Left ventricle myocardium inferior (tissue), 1 donor: ENCODE data around the gene FKBP14. TPM values are rescaled to one million over a fixed set of nuclear protein-coding genes. Genes with fewer than 3 reads are reported as not detected.
A peak's percentile ranks its signal among the peaks of the same experiment; 100 is the strongest.

ENCODE experiments used
- DNase-seq: peaks from one replicate; pipeline ENCODE4 v3.0.0-alpha.2; 2020
- H3K27ac ChIP-seq: fragments of 200-600 bp; replicated peaks from 2 replicates; pipeline ENCODE4 v1.8.0; 2021
- H3K27me3 ChIP-seq: fragments of 200-600 bp; 2 replicates; pipeline ENCODE4 v1.8.0; 2021; ENCODE audit warnings: low read depth
- H3K36me3 ChIP-seq: fragments of 200-600 bp; 2 replicates; pipeline ENCODE4 v1.8.0; 2021
- H3K4me1 ChIP-seq: fragments of 200-600 bp; 2 replicates; pipeline ENCODE4 v1.8.0; 2021
- H3K4me3 ChIP-seq: fragments of 200-600 bp; 2 replicates; pipeline ENCODE4 v1.8.0; 2021; ENCODE audit warnings: mild to moderate bottlenecking, moderate library complexity
- H3K9me3 ChIP-seq: fragments of 200-600 bp; replicated peaks from 2 replicates; pipeline ENCODE4 v1.8.0; 2021
- intact Hi-C: fragments of 100-400 bp; cut with micrococcal nuclease; formaldehyde crosslinking; loops from one replicate; pipeline ENCODE4 v1.11.0; 2022
- total RNA-seq: library from RNA; stranded (reverse); fragmentation: NEBNext Ultra II Directional; extraction: Animal tissue kit (Norgen Biotek cat#: 25700); gene quantifications from one replicate; pipeline ENCODE4 v1.2.1, GENCODE V29; 2021
- TF ChIP-seq, protein P1 (sequence below): fragments of 200-600 bp; IDR thresholded peaks from 2 replicates; pipeline ENCODE4 v1.8.0; 2021; ENCODE audit warnings: antibody characterized with exemption, mild to moderate bottlenecking, borderline replicate concordance
- donor health status: DM: no; HTN: yes; CAD: no; lungs with severe emphysema.

Gene FKBP14
- total RNA-seq, 1 donor from 2014 or later, result 12.0 TPM

DNA sequence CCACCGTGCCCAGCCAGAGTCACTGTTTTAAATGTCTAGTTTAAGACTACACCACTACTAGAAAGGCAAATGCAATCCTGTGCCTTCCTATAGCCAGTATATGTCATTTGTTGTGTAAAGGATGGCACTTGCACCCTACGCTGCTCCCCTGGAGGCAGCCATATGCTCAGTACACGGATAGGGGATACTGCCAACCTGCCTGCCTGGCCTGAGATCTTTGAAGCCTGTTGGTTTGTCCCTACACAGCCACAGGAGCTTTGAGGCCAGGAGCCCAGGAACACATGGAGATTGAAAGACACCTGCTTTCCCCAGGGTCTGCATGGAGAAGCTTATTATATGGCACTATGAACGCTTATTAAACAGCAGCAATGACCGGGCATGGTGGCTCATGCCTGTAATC lies 34.6 kb downstream of the FKBP14 start:
- no peak overlapping the region for H3K4me3 ChIP-seq
- no peak for DNase-seq
- peaks cover 43% of the 10 kb centered on the region for H3K27me3 ChIP-seq
- peaks cover 48% of the 10 kb centered on the region for H3K9me3 ChIP-seq
- peaks cover 20% of the 10 kb centered on the region for H3K4me1 ChIP-seq
- TF ChIP-seq, protein P1, sequence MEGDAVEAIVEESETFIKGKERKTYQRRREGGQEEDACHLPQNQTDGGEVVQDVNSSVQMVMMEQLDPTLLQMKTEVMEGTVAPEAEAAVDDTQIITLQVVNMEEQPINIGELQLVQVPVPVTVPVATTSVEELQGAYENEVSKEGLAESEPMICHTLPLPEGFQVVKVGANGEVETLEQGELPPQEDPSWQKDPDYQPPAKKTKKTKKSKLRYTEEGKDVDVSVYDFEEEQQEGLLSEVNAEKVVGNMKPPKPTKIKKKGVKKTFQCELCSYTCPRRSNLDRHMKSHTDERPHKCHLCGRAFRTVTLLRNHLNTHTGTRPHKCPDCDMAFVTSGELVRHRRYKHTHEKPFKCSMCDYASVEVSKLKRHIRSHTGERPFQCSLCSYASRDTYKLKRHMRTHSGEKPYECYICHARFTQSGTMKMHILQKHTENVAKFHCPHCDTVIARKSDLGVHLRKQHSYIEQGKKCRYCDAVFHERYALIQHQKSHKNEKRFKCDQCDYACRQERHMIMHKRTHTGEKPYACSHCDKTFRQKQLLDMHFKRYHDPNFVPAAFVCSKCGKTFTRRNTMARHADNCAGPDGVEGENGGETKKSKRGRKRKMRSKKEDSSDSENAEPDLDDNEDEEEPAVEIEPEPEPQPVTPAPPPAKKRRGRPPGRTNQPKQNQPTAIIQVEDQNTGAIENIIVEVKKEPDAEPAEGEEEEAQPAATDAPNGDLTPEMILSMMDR, result no peak
- no peaks in the 10 kb centered on the region for H3K36me3 ChIP-seq
- H3K27ac ChIP-seq, result no peak overlapping the region
- intact Hi-C loops, result no loop called here

DNA sequence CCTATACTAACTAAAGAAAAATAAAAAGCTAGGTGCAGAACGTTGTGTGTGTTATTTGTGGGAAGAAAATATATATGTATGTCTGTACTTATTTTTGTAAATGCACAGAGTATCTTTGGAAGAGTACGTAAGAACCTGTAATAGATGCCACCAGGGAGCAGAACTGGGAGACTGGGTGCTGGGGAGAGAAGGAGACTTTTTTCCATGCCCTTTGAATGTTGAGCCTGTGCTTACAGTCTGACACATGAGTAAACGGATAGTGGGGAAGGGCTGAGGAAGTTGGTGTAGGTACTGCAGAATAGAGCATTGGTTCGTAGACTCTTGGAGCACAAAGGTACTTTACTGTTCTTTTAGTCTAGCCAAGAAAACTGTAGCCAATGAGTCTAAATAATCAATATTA lies 35.6 kb downstream of the FKBP14 start:
- Histone ChIP-seq H3K36me3 (no peaks in the 10 kb centered on the region), H3K4me1 (peaks cover 20% of the 10 kb centered on the region), H3K27ac (no peak overlapping the region), H3K27me3 (peaks cover 43% of the 10 kb centered on the region), H3K4me3 (no peak overlapping the region), H3K9me3 (peaks cover 38% of the 10 kb centered on the region)
- TF ChIP-seq, protein P1, result no peak
- no peak for DNase-seq
- intact Hi-C loops, result no loop called here

- intact Hi-C loops, result no loop called here
- Histone ChIP-seq H3K4me3 (peak within 1 kb of the TSS; percentile 78), H3K27ac (peak within 1 kb of the TSS; percentile 82), H3K36me3 (no peaks in the 10 kb centered on the region), H3K4me1 (peaks cover 20% of the 10 kb centered on the region), H3K9me3 (peaks cover 23% of the 10 kb centered on the region), H3K27me3 (peaks cover 43% of the 10 kb centered on the region)
- TF ChIP-seq, protein P1, result no peak
- DNase-seq, result peak; percentile 42
These were observed 37.1 kb downstream of the FKBP14 start, which contains the start of gene SCRN1 for GRCh38 chr7:29989257-29989995. TSS of gene SCRN1 (minus strand) at chr7:29989801. CDS start at chr7:29969067, 20,734 bp downstream.

- peaks cover 43% of the 10 kb centered on the region for H3K27me3 ChIP-seq
- peak overlapping the region; percentile 82 for H3K27ac ChIP-seq
- no peaks in the 10 kb centered on the region for H3K36me3 ChIP-seq
- H3K4me3 ChIP-seq, result peak overlapping the region; percentile 78
- intact Hi-C loops, result no loop called here
- TF ChIP-seq, protein P1, result no peak
- peak; percentile 53 for DNase-seq
- H3K9me3 ChIP-seq, result peaks cover 15% of the 10 kb centered on the region
- peaks cover 20% of the 10 kb centered on the region for H3K4me1 ChIP-seq
These were observed 37.9 kb downstream of the FKBP14 start for GRCh38 chr7:29988424-29989256.

DNA sequence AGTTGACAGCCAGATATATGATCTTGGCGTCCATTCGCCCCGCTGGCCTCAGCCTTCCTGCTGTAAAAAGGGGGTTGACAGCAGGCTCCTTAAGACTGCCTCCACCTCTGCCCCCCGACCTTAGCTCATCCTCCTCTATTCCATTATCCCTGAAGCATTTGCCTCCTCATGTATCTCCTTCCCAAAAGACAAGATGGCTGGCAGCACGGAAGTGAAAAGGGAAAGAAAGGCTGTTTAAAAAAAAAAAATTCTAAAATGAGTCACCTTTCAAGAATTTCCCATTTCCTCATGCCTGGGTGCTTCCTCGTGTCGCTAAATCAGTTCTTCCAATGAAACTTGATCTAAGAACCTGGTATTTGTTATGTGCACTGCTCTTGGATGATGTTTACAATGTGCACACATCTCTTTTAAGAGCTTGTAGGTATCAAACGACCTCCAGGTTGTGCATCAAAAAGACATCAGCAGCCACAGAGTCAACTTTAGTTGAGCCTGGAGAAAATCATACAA lies 38.6 kb downstream of the FKBP14 start:
- H3K27me3 ChIP-seq, result peaks cover 43% of the 10 kb centered on the region
- intact Hi-C loops, result no loop called here
- peak overlapping the region; percentile 78 for H3K4me3 ChIP-seq
- H3K36me3 ChIP-seq, result no peaks in the 10 kb centered on the region
- H3K4me1 ChIP-seq, result peaks cover 20% of the 10 kb centered on the region
- peak overlapping the region; percentile 82 for H3K27ac ChIP-seq
- no peak for DNase-seq
- peaks cover 7% of the 10 kb centered on the region for H3K9me3 ChIP-seq
- TF ChIP-seq, protein P1, result no peak
